GM12891 (cell line): Measurements from ENCODE around the gene DLK2.

Source experiments
- POLR2A ChIP-seq: IDR thresholded peaks from 2 replicates; pipeline ENCODE4 v1.6.1; 2011; ENCODE audit warnings: low read depth, low read length, control low read depth
- POLR2AphosphoS5 ChIP-seq: IDR thresholded peaks from 2 replicates; pipeline ENCODE4 v1.6.1; 2011; ENCODE audit warnings: low read depth, low read length, control low read depth
- POU2F2 ChIP-seq: IDR thresholded peaks from 2 replicates; pipeline ENCODE4 v1.6.1; 2011; ENCODE audit warnings: low read depth, mild to moderate bottlenecking, control low read depth, low read length, moderate library complexity
- SPI1 ChIP-seq: IDR thresholded peaks from 2 replicates; pipeline ENCODE4 v1.6.1; 2011; ENCODE audit warnings: low read depth, low read length, control low read depth
- TAF1 ChIP-seq: IDR thresholded peaks from 2 replicates; pipeline ENCODE4 v1.6.1; 2011; ENCODE audit warnings: low read depth, low read length, control low read depth

GRCh38 chr6:43455531-43456428, at the start of gene DLK2:
- TF ChIP-seq POU2F2 (no peak), POLR2A (no peak), POLR2AphosphoS5 (no peak), TAF1 (no peak), SPI1 (no peak)
